Tibial artery (tissue), 4 donors: ENCODE data around the gene GFM1.

Experiments used
- DNase-seq, 2 donors: peaks; one replicate each; pipeline ENCODE4 v3.0.0-alpha.2; 2019
- H3K27ac ChIP-seq, 2 donors: fragments of 200-600 bp; sonication (generic) in 1 of 2; 1 replicate in 1 of 2; 2 replicates in 1 of 2; pipeline ENCODE4 v1.5.1; 2018 to 2019; ENCODE audit warnings: mild to moderate bottlenecking in 1 of 2
- H3K27me3 ChIP-seq, 2 donors: fragments of 200-600 bp; sonication (generic) in 1 of 2; one replicate each; pipeline versions ENCODE4 v1.5.1 to v1.6.0; 2016 to 2019
- H3K36me3 ChIP-seq, 3 donors: fragments of 200-600 bp; sonication (generic) in 2 of 3; one replicate each; pipeline ENCODE4 v1.5.1; 2016 to 2019; ENCODE audit warnings: mild to moderate bottlenecking in 2 of 3
- H3K4me1 ChIP-seq, 4 donors: fragments of 200-600 bp; sonication (generic) in 2 of 4; 1 replicate in 3 of 4; 2 replicates in 1 of 4; pipeline ENCODE4 v1.5.1; 2016 to 2019
- H3K4me3 ChIP-seq, 2 donors: fragments of 200-600 bp; sonication (generic) in 1 of 2; 1 replicate in 1 of 2; 2 replicates in 1 of 2; pipeline ENCODE4 v1.5.1; 2018 to 2019; ENCODE audit warnings: mild to moderate bottlenecking in 2 of 2
- H3K9me3 ChIP-seq, 3 donors: fragments of 200-600 bp; sonication (generic) in 1 of 3; one replicate each; pipeline ENCODE4 v1.5.1; 2016 to 2019
- CTCF ChIP-seq, 2 experiments: fragments of 200-600 bp in 1 of 2; fragments of 450-650 bp in 1 of 2; IDR thresholded peaks; one replicate each; pipeline ENCODE4 v1.5.1; 2017 to 2019; ENCODE audit warnings: antibody characterized with exemption in 2 of 2, mild to moderate bottlenecking in 1 of 2, moderate library complexity in 1 of 2
- intact Hi-C: fragments of 100-400 bp; cut with DNase I; formaldehyde crosslinking; loops from one replicate; pipeline ENCODE4 v1.15.0; 2023; ENCODE audit warnings: low total_unique reads

The GFM1 gene

GRCh38 chr3:158631981-158632380, 12.3 kb upstream of the GFM1 start:
- Histone ChIP-seq H3K9me3 (no peaks in the 10 kb centered on the region), H3K27ac (no peak overlapping the region), H3K27me3 (no peaks in the 10 kb centered on the region), H3K4me1 (no peaks in the 10 kb centered on the region), H3K36me3 (no peaks in the 10 kb centered on the region), H3K4me3 (no peak overlapping the region)
- intact Hi-C loops: no loop called here
- no peak for DNase-seq
- TF ChIP-seq CTCF (IDR thresholded peaks at IDR 0.05): no peak

- no peak overlapping the region for H3K4me3 ChIP-seq
- H3K36me3 ChIP-seq: no peaks in the 10 kb centered on the region
- DNase-seq: no peak
- peaks cover 0 to 9% (median 7%) of the 10 kb centered on the region in 4 donors for H3K4me1 ChIP-seq
- no peak for TF ChIP-seq CTCF (IDR thresholded peaks at IDR 0.05)
- H3K27ac ChIP-seq: no peak overlapping the region
- H3K27me3 ChIP-seq: no peaks in the 10 kb centered on the region
- H3K9me3 ChIP-seq: no peaks in the 10 kb centered on the region
- intact Hi-C loops: no loop called here
Observed at GRCh38 chr3:158640646-158641045, 3.7 kb upstream of the GFM1 start.

GRCh38 chr3:158642005-158642404, 2.3 kb upstream of the GFM1 start:
- intact Hi-C loops: no loop called here
- Histone ChIP-seq H3K36me3 (no peaks in the 10 kb centered on the region), H3K27ac (no peak overlapping the region), H3K9me3 (no peaks in the 10 kb centered on the region), H3K27me3 (no peaks in the 10 kb centered on the region), H3K4me3 (no peak overlapping the region), H3K4me1 (peaks cover 0 to 19% (median 14%) of the 10 kb centered on the region in 4 donors)
- TF ChIP-seq CTCF (IDR thresholded peaks at IDR 0.05): no peak
- DNase-seq: no peak

GRCh38 chr3:158642474-158643210, 1.7 kb upstream of the GFM1 start:
- H3K9me3 ChIP-seq: no peaks in the 10 kb centered on the region
- TF ChIP-seq CTCF (IDR thresholded peaks at IDR 0.05): no peak
- H3K27ac ChIP-seq: no peak overlapping the region
- no peaks in the 10 kb centered on the region for H3K36me3 ChIP-seq
- no peak for DNase-seq
- intact Hi-C loops: no loop called here
- peaks cover 0 to 19% (median 14%) of the 10 kb centered on the region in 4 donors for H3K4me1 ChIP-seq
- no peak overlapping the region for H3K4me3 ChIP-seq
- no peaks in the 10 kb centered on the region for H3K27me3 ChIP-seq

GRCh38 chr3:158649791-158650190, 5.5 kb downstream of the GFM1 start:
- Histone ChIP-seq H3K27me3 (no peaks in the 10 kb centered on the region), H3K4me1 (peaks cover 0 to 18% (median 14%) of the 10 kb centered on the region in 4 donors), H3K27ac (no peak overlapping the region), H3K9me3 (no peaks in the 10 kb centered on the region), H3K4me3 (no peak overlapping the region), H3K36me3 (peaks cover 17 to 45% (median 43%) of the 10 kb centered on the region in 3 donors)
- DNase-seq: no peak
- no peak for TF ChIP-seq CTCF (IDR thresholded peaks at IDR 0.05)
- intact Hi-C loops: no loop called here
